GM23338 (cell line): Measurements from ENCODE around the gene LRRC27.
A peak's percentile ranks its signal among the peaks of the same experiment; 100 is the strongest.

Source experiments
- CTCF ChIP-seq, 2 experiments: fragments of 200-600 bp in 1 of 2; sonication (generic) in 1 of 2; conservative IDR thresholded peaks; 2 replicates each; pipeline versions ENCODE4 v1.5.1 to v1.6.1; 2016 to 2017; ENCODE audit warnings: antibody characterized with exemption in 2 of 2, low read depth in 2 of 2, mild to moderate bottlenecking in 2 of 2, moderate library complexity in 1 of 2
- EZH2 ChIP-seq: fragments of 200-600 bp; sonication (generic); IDR thresholded peaks from one replicate; pipeline ENCODE4 v1.8.0; 2017; ENCODE audit warnings: antibody characterized with exemption, mild to moderate bottlenecking, low read depth; ENCODE audit not compliant: unreplicated experiment
- EZH2phosphoT487 ChIP-seq: fragments of 200-600 bp; sonication (generic); IDR thresholded peaks from one replicate; pipeline ENCODE4 v1.8.1; 2018; ENCODE audit warnings: antibody characterized with exemption; ENCODE audit not compliant: unreplicated experiment
- POLR2AphosphoS5 ChIP-seq: IDR thresholded peaks from 2 replicates; pipeline ENCODE4 v1.6.1; 2016; ENCODE audit warnings: antibody characterized with exemption, low read depth
- ZNF331 ChIP-seq: fragments of 250-450 bp; sonication (Bioruptor Pico); IDR thresholded peaks from 2 replicates; pipeline ENCODE4 v1.5.0; 2020; ENCODE audit warnings: low read depth, mild to moderate bottlenecking, moderate library complexity

- TF ChIP-seq EZH2, result no peak
- 0 out of 4 replicates have a peak, but pooled peaks of 1 of the 2 experiments have one; percentile 0 for TF ChIP-seq CTCF (conservative IDR thresholded peaks at IDR 0.05; ENCODE audit: low read depth in 2 of 2)
- no peak for TF ChIP-seq EZH2phosphoT487
- TF ChIP-seq ZNF331, result no peak
- no peak for TF ChIP-seq POLR2AphosphoS5
These were observed 24.9 kb upstream of the LRRC27 start for GRCh38 chr10:132306864-132307751.
